ENCODE data around the gene ENO3.

Gene ENO3

GRCh38 chr17:4940555-4941318 lies 10.2 kb upstream of the ENO3 start:
- TF ChIP-seq CTCF (IDR thresholded peaks at IDR 0.05; ENCODE audit: low read depth, low read length, missing control alignments), result no peak
- no peak for DNase-seq (ENCODE audit: low read depth)
- in situ Hi-C loops (cut with HindIII; ENCODE audit: low sequenced_read_pairs), result no loop called here
- H3K4me3 ChIP-seq (ENCODE audit: low read depth, low read length), result peak overlapping the region; percentile 83

GRCh38 chr17:4941319-4941610 lies 9.7 kb upstream of the ENO3 start:
- no peak for DNase-seq (ENCODE audit: low read depth)
- TF ChIP-seq CTCF (IDR thresholded peaks at IDR 0.05; ENCODE audit: low read depth, low read length, missing control alignments), result no peak
- in situ Hi-C loops (cut with HindIII; ENCODE audit: low sequenced_read_pairs), result no loop called here
- H3K4me3 ChIP-seq (ENCODE audit: low read depth, low read length), result peak overlapping the region; percentile 83

- in situ Hi-C loops (cut with HindIII; ENCODE audit: low sequenced_read_pairs), result no loop called here
- TF ChIP-seq CTCF (IDR thresholded peaks at IDR 0.05; ENCODE audit: low read depth, low read length, missing control alignments), result no peak
- DNase-seq (ENCODE audit: low read depth), result no peak
- no peak overlapping the region for H3K4me3 ChIP-seq (ENCODE audit: low read depth, low read length)
These were observed 8.0 kb upstream of the ENO3 start for GRCh38 chr17:4942760-4943508.

- H3K4me3 ChIP-seq (ENCODE audit: low read depth, low read length), result no peak overlapping the region
- no peak for TF ChIP-seq CTCF (IDR thresholded peaks at IDR 0.05; ENCODE audit: low read depth, low read length, missing control alignments)
- in situ Hi-C loops (cut with HindIII; ENCODE audit: low sequenced_read_pairs), result no loop called here
- DNase-seq (ENCODE audit: low read depth), result no peak
These were observed 6.8 kb upstream of the ENO3 start for GRCh38 chr17:4944163-4944553.

GRCh38 chr17:4944554-4945175 lies 6.3 kb upstream of the ENO3 start:
- DNase-seq (ENCODE audit: low read depth), result no peak
- in situ Hi-C loops (cut with HindIII; ENCODE audit: low sequenced_read_pairs), result no loop called here
- no peak overlapping the region for H3K4me3 ChIP-seq (ENCODE audit: low read depth, low read length)
- TF ChIP-seq CTCF (IDR thresholded peaks at IDR 0.05; ENCODE audit: low read depth, low read length, missing control alignments), result no peak

- TF ChIP-seq CTCF (IDR thresholded peaks at IDR 0.05; ENCODE audit: low read depth, low read length, missing control alignments), result no peak
- in situ Hi-C loops (cut with HindIII; ENCODE audit: low sequenced_read_pairs), result no loop called here
- H3K4me3 ChIP-seq (ENCODE audit: low read depth, low read length), result peak overlapping the region; percentile 97
These were observed 5.6 kb upstream of the ENO3 start for GRCh38 chr17:4945176-4945943.

More at GRCh38 chr17:4945176-4945943, 5.6 kb upstream of the ENO3 start:
- DNase-seq (ENCODE audit: low read depth), result peak; percentile 62
